NT2/D1 (cell line): Measurements from ENCODE around the gene MYPN.

Experiments
- SUZ12 ChIP-seq: IDR thresholded peaks from 2 replicates; pipeline ENCODE4 v1.6.1; 2011; ENCODE audit not compliant: insufficient read length, insufficient read depth; ENCODE audit errors: extremely low read depth
- YY1 ChIP-seq: IDR thresholded peaks from 2 replicates; pipeline ENCODE4 v1.6.1; 2011; ENCODE audit not compliant: insufficient read length, insufficient read depth

DNA sequence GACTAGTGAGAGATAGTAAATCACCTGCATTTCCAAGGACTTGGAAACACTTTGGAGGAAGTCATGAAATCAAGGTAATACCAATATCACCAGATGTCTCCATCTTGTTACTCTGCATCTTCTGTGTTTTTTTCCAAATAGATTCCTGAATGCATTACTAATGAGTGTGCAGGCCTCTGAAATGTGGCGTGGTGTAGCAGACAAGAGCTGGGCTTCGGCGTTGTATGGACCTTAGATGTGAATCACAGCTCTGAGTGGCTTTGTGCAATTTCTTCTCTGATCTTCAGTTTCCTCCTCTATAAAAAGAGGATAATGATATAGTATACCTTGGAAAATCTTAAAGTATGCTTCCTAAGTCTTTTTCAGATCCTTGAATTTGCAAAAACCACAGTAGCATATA lies 9.6 kb upstream of the MYPN start:
- TF ChIP-seq YY1 (no peak), SUZ12 (no peak)
